HG03135 (cell line): Measurements from ENCODE around the gene C2CD3.

Experiments
- ATAC-seq: cut with Tn5 transposase; IDR thresholded peaks from one replicate; pipeline ENCODE4 v1.9.1; 2021; ENCODE audit warnings: mild to moderate bottlenecking, moderate library complexity; ENCODE audit not compliant: unreplicated experiment

The C2CD3 gene

GRCh38 chr11:74021998-74022397 is 148.8 kb downstream of the C2CD3 start:
- no peak for ATAC-seq

DNA sequence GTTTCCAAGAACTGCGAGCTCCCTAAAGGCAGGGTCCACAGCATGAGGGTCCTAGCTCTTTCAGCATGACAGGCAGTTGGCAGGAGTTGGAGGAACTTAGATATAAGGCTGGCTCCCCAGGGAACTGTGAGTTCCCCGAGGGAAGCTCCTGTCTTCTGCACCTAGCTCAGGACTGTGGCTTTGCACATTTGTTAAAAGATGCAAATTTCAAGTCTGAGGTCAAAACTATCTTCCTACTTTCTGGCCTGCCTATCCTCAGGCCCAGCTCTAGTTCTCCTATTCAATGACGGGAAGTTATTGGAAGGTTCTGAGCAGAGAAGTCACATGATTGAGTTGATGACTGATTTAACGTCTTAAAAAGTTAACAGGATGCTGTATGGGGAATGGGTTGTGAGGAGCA is 150.3 kb downstream of the C2CD3 start:
- no peak for ATAC-seq

GRCh38 chr11:74019860-74020259 is 150.9 kb downstream of the C2CD3 start:
- no peak for ATAC-seq

DNA sequence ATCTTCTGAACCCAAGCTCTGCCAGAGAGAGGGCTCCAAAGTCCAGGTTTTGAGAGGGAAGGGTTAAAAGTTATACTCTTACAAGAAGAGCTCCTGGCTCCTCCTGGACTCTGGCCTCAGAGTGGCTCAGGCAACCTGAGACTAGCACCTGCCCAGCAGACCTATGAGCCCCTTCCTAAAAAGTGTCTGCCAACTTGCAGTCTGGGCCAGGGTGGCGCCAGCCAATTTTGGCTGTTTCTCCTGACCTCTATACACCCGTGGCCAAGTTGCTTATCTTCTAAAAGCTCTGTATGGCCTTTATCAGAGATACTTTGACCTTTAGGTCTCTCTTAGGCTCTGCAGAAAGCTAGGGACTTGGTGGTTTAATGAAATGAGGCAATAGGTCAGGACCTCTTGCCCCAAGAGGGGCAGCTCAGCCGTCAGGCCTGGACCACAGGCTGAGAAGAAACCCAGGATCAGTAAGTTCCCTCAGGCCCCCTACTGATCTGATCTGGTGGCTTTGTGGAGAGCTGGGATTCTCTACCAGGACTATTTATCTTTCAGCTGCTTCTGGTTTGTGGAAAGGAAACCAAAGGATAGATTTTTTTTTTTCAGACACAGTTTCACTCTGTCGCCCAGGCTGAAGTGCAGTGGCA is 151.6 kb downstream of the C2CD3 start:
- ATAC-seq, result no peak

DNA sequence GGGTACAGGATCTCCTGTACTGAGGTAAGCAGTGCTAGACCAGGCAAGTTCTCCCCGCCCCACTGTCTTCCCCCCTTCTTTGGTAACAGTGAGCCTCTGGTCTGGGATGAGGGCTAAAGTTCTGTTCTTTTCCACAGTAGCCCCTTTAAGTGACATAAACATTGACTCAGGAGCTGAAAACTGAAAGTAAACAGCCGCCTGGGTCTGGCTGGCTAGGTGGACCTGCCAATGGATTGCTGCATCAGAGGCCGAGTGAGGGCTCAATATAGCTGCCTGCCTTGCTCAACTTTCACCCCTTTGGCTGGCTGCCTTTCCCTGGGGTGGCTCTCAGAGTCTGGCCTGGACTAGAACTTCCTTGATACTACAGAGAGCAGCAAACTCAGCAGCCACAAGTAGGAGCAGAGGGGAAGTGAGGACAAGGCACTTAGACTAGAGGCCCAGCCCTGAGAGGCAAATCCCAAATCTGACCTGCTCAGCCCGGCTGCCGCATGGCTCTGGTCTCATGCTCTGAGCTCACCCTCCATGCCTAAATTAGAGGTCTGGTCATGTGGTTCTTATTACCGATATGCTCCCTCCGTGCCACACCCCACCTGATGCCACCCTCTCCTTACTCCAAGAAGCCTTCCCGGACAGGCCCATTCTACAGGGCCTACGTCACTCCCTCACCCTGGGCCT is 152.3 kb downstream of the C2CD3 start:
- ATAC-seq, result no peak

DNA sequence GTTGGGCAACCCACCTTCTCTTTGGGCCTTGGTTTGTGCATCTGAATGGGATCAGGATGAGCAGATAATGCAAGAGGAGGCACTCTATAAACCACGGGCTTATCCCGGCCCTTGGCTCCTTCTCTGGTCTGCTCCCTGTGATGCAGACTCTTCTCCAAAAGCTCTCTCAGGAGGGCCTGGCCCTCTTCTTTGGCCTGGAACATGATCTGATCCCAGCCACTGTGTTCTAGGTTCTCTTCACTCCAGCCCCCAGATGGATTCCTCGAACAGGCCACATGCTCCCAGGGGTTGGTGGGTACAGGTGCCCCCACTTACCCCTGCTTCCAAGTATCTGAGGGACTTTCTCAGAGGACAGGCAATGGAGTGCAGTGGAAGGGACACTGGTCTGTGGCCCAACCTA is 153.2 kb downstream of the C2CD3 start:
- no peak for ATAC-seq

GRCh38 chr11:74015919-74016684 is 154.7 kb downstream of the C2CD3 start:
- ATAC-seq, result no peak

DNA sequence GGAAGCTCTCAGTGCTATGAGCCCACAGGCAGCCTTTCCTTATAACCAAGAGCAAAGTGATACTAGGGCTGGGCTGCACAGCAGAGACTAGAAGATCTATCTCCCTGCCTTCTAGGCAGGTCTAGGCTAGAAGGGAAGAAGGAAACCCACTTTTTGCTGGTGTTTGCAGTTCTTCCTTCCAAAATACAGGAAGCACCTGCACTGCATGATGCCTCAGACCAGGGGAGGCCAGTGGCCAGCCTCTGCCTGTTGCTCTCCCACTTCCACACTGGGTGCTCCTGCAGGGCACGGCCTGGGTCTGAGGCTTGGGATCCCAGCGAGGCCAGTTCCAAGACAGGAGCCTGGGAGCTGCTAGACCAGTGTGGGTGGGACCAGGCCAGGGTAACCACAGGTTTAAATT is 155.9 kb downstream of the C2CD3 start:
- ATAC-seq, result no peak

DNA sequence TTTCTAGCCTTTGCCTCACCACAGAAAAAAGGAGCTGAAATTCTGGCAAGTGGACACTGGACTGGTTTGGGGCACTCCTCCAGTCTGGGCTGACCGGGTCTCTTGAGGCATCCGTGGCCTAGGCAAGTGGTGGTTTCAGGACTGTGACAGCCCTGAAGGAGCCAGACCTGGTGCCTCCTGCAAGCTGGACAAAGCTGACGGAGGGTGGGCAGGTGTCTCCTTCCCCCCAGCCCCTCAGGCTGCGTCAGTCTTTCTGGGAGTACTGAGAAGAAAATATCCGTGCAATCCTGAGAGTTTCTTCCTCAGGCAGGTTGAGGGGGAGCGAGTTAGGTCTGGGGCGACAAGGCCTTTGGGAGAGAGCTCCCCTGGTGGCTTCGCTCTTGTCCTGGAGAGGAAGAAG is 157.7 kb downstream of the C2CD3 start:
- no peak for ATAC-seq

GRCh38 chr11:74012074-74012809 is 158.6 kb downstream of the C2CD3 start:
- ATAC-seq, result no peak

- peak; percentile 83 for ATAC-seq
Measured at GRCh38 chr11:74011360-74012073, 159.3 kb downstream of the C2CD3 start.

DNA sequence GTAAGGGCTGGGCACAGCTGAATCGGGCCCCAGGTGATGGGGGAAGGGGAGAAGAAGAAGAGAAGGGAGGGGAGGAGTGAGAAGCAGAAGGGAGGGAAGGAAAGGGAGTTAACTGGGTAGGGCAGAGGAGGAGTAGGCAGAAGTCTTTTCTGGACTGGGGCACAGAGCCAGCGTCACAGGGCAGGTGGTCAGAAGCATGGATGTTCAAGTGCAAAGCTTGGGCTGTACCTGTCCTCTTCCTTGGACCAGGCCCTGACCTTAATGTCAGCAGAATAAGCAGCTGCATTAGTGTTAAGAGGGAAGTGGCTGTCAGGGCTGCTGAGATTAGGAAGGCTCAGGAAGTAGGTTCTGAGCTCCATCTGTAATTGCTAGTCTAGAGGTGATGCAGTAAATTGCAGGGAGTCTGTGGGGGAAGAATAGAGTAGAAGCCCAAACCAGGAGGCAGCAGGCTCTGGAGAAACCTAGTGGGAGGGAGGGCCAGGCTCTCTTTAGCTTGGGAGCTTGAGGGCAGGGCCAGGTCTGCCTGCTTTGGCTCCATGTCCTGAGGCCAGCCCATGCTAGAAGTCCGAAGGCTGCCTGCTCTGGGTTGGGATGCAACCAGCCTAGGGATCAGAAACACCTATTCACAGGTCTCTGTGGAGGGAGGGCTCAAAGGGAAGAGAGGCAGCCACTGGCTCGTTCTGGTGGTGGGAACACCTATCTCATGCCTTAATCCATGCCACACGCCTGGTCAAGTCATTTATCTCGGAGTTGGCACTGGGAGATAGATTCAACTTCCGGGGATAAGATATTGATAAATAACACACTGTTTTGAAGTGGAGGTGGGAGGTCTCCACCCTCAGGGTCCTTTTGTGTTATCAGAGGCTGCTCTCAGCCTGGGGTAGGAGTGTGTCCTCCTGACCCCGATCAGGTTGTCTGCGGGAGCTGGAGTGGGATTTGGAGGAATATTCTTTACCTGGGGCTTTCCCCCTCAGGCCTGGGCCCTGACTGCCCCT is 160.2 kb downstream of the C2CD3 start:
- no peak for ATAC-seq

DNA sequence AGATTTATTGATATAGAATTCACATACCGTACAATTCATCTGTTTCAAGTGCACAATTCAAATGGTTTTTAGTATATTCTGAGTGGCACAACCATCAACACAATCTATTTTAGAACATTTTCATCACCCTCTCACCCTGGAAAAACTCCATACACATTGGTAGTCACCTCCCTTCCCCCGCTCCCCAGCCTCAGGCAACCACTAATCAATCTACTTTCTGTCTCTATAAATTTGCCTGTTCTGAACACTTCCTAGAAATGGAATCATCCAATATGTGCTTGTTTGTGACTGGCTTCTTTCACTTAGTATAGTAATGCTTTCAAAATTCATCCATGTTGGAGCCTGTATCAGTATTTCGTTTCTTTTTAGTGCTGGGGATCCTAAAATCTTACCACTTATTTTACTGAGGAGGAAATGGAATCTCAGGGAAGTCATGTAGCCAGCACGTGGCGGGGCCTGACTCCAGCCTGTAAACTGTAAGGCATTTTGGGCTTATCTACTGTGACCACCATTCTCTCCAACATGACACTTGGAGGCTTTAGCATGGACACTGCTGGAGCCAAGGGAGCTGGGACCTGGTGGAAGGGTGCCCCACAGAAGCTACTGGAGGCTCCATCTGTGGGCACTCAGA is 161.0 kb downstream of the C2CD3 start:
- no peak for ATAC-seq

- no peak for ATAC-seq
Measured at GRCh38 chr11:74009230-74009547, 161.6 kb downstream of the C2CD3 start.

DNA sequence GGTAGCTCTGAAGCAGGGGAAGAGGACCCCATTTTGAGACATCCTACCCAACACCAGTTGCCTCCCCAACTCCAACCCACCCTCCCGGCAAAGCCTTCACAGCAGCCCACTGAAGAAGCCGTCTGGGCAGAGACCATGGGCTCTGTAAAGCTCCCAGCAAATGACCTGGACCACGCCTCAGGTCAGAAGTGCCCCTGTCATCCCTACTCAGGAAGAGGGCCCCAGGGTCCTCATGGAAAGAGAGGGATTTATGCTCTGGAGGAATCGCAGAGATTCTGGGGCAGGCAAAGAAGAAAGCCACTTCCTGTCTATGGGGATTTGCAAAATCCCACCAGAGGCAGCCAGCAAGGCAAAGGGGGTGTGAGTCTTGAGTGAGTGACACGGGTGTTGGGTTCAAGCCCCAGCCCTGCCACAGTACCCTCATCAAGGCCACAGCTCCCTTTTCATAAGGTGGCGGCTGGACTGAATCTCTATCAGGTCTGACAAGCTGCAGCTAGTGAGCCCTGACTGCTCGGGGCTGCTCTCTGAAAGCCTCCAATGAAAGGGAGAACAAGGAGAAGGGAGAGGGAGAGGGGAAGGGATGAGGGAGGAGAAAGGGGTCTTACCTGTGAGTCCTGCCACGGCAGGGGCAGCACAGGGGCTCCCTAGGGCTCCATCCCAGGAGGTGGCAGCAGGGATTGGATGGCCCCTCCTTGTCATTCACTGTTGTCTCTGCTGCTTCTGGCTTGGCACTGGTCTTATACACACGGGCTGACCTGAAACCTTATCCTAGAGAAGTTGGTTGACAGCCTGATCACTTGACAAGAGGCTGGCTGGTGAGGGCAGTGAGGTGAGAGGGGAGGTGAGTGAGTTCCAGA is 162.2 kb downstream of the C2CD3 start, which contains the start of gene UCP3:
TSS of gene UCP3 (minus strand) at position 713 of the 857 bp plus-strand sequence. CDS start 2,043 bp downstream, outside the sequence.
- no peak for ATAC-seq

DNA sequence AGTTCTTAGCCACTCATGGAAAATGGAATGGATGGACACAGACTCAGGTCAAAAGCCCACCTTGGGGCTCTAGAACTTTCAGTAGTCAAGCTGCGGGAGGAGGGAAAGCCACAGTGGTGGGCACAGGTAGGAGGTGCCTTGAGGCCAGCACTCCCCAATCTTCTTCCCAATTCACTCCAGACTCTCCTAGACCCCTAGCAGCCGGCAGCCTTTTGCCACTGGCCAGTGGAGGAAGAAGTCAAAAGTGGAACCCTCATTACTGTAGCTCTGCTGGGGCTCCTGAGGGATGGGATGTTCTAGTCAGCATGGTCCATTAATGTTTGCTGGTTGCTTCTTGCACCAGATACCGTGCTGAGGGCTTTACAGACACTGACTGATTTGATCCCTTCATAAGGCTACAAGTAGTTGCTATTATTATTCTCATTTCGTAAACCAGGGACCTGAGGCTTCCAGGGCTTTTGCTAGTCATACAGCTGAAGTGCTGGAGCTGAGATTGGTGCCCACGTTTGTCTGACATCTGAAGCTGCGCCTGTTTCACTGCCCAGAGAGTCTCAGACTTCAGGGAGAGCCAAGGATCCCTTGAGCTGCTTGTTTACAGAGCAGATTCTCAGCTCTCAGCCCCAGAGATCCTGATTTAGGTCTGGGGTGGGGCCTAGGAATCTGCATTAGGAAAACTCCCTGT is 163.0 kb downstream of the C2CD3 start:
- ATAC-seq, result no peak

GRCh38 chr11:74006743-74007304 is 164.0 kb downstream of the C2CD3 start:
- ATAC-seq, result no peak
